ENCODE measurements around the gene APOBEC3A.

DNA sequence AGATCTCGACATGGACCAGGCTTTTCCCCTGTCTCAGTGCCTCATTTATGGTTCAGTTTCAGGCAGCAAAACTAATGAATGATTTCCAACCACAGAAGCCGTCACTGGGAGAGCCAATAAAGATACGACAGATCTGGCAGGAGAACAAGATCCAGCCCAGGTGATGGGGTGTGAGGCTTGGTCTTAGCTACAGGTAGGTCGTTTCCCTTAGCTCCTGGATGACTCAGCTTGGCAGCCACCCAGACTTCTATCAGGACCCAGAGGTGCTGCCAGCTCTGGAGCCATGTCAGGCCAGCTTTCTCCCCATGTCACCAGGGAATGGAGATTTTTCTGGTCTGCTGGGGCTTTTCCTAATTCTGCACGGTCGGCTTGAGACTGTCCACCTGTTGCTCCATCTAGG, 36.3 kb upstream of the APOBEC3A start:
- no peak for TF ChIP-seq CBX5 (IDR thresholded peaks at IDR 0.05; ENCODE audit: low read depth, low read length)
- TF ChIP-seq, protein P1, sequence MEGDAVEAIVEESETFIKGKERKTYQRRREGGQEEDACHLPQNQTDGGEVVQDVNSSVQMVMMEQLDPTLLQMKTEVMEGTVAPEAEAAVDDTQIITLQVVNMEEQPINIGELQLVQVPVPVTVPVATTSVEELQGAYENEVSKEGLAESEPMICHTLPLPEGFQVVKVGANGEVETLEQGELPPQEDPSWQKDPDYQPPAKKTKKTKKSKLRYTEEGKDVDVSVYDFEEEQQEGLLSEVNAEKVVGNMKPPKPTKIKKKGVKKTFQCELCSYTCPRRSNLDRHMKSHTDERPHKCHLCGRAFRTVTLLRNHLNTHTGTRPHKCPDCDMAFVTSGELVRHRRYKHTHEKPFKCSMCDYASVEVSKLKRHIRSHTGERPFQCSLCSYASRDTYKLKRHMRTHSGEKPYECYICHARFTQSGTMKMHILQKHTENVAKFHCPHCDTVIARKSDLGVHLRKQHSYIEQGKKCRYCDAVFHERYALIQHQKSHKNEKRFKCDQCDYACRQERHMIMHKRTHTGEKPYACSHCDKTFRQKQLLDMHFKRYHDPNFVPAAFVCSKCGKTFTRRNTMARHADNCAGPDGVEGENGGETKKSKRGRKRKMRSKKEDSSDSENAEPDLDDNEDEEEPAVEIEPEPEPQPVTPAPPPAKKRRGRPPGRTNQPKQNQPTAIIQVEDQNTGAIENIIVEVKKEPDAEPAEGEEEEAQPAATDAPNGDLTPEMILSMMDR (IDR thresholded peaks at IDR 0.05; ENCODE audit: control extremely low read depth in 1 of 3, insufficient read depth in 1 of 3, low read depth in 1 of 3, low read length in 3 of 3): no peak
